Measurements from ENCODE around the gene ENG.

GRCh38 chr9:127781806-127782205 lies 72.7 kb downstream of the ENG start:
- no peak for TF ChIP-seq RAD21 (IDR thresholded peaks at IDR 0.05; ENCODE audit: low read length)
- no peak for TF ChIP-seq SMC3 (IDR thresholded peaks at IDR 0.05; ENCODE audit: low read depth, low read length)
- no peak for TF ChIP-seq EZH2phosphoT487 (IDR thresholded peaks at IDR 0.05; ENCODE audit: borderline replicate concordance, low read depth)
- TF ChIP-seq EP300 (IDR thresholded peaks at IDR 0.05; ENCODE audit: borderline replicate concordance in 1 of 2, low read depth in 1 of 2, low read length in 1 of 2) = no peak
- TF ChIP-seq CTCF (IDR thresholded peaks at IDR 0.05) = no peak
- TF ChIP-seq MAX (IDR thresholded peaks at IDR 0.05; ENCODE audit: low read depth) = no peak

Data from SK-N-SH (cell line).